GM18498 (cell line): ENCODE data around the gene RAP2A.
A peak's percentile ranks its signal among the peaks of the same experiment; 100 is the strongest.

Source experiments
- ATAC-seq: cut with Tn5 transposase; IDR thresholded peaks from one replicate; pipeline ENCODE4 v1.9.1; 2021; ENCODE audit warnings: mild to moderate bottlenecking, moderate library complexity; ENCODE audit not compliant: unreplicated experiment

Gene RAP2A

DNA sequence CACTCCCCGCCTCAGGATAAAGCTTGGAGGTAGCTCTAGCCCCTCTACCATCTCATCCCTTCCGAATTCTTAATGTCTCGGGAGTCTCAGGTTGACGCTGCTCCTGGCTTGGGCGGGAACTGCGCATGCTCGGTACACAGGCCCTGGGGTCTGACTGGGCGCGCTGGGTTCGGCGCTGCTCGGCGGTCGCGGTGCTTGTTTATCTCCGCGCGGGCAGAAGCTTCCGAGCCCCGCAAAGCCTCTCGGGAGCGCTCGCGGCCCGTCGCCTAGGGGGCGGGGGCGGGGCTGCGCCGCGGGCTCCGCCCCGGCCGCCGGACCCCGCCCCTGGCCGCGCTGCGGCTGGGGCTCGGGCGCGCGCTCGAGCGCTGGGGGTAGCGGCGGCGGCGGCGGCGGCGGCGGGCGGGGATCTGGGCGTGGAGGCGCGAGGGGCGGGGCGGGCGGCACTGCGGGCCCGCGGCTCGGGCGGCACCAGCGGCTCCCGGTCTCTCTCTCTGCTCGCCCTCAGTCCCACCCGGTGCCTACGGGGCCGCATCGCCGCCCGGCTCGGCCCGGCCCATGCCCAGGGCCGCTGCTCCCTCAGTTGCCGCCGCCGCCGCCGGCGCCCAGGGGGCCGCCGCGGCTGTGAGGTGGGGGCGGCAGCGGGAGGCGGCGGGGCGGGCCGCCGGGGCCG lies at the start of gene RAP2A:
Gene RAP2A, plus strand, starts transcription at position 443 of the 670 bp plus-strand sequence. CDS start 302 bp downstream, outside the sequence.
- ATAC-seq: peak; percentile 51

DNA sequence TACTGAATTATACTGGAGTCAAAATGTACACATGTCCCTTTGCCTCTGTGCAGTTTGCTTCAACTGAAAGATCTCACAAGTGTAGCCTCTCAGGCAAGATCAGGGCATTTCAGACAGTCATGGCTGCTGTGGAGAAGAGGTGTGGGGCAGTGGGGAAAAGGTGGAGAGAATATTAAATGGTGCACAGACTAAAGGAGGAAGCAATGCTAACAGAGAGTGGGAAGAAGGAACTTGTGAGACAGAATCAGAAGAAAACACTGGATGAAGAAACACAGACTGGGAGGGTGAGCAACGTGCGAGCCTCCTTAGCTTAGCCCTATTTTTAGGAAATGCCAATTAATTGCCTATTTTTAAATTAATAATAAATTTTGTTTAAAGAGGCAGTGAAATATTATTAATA lies 49.6 kb upstream of the RAP2A start:
- no peak for ATAC-seq

DNA sequence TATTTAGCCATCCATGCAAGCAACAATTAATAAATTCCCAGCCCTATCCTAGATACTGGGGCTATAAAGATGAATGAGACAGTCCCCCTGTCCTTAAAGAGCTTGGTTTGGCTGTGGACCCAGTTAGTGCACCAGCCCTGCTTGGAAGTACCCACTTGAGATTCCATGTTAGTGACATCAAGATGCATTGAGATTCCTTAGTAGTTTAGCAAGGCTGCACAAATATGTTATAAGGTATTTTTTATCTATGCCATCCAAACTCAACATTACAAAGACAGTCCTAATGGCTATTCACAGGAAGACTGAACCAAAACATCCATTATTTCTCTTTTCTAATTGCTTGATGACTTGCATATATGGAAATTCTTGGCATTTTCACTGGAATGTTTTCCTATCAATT lies 48.8 kb upstream of the RAP2A start:
- ATAC-seq: no peak

DNA sequence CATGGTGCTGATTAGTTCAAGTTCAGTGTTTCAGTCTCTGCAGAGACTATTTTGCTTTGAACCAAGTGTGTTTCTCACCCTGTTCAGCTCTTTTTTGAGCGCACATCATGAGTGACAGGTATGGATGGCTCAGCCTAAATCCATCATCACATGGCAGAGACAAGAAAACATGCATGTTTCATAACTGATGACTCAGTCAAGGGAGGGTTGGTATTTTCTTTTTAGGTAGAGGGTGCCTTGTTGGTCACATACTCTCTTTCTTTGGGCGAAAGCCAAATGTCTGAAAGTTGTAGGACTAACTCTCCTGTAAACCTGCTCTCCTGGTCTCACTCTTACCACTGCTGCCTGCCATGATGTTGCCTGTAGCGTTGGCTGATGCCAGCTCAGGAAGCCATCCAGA lies 48.1 kb upstream of the RAP2A start:
- no peak for ATAC-seq

DNA sequence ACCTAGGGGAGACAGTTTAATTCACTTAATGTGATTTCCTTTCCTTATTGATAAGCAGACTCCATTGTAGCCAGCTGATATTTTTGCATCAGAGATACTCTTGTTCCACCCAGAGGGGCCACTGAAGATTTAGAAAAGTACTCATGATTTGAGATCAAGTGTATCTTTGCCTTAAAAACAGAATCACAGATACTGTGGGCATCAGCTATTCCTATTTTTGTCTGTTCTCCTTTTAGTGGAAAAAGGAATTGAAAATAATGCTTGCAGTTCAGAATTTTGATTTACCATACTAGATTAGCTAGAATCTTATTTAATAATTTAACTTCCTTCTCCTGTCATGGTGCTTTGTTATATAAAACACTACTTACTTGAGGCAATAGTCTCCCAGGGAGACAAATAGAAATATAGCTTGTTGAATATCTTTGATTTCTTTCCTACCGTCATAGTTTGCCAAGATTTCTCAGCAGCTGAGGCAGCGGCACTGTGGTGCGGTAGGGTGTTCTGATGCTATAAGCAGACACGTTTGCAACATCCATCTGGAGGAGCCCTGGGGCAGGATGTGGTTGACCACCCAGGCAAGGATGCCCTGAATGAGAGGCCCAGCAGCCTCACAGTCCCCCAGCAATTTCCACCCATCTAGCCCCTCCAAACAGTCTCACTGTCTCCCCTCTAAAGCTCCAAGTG lies 47.0 kb upstream of the RAP2A start:
- ATAC-seq: peak; percentile 44

DNA sequence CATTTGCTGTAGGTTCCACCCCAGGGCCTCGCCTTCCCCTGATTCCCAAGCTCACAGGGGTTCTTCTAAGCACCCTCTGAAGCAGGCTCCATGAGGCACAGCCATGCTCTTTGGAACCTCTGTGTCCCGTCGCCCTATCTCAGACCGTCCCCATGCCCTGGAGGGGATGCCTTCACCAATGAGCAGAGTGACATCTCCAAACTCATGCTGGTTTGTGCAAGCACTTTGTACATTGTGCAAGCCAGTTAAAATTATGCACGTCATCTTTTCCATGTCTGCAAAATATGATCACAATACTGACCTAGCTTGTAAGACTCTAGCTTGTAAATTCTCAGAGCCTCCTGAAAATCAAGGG lies 46.5 kb upstream of the RAP2A start:
- ATAC-seq: peak; percentile 17

DNA sequence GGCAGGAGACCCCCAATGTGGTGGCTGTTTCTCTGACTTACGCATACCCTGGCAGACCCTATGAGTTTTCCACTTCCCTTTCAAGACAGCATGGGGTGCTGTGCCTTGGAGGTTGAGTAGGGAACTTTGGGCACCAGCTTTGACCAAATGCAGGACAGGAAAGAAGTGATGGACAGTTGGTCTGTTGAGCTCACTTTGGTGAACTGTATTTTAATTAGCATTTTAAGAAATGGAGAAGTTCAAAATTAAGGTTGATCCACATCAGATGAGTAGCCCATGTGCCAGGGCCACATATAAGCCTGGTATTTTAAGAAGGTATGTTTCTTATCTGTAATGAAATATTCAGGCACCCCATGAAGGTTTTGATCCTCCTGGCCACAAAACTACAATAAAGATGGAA lies 46.1 kb upstream of the RAP2A start:
- ATAC-seq: no peak

DNA sequence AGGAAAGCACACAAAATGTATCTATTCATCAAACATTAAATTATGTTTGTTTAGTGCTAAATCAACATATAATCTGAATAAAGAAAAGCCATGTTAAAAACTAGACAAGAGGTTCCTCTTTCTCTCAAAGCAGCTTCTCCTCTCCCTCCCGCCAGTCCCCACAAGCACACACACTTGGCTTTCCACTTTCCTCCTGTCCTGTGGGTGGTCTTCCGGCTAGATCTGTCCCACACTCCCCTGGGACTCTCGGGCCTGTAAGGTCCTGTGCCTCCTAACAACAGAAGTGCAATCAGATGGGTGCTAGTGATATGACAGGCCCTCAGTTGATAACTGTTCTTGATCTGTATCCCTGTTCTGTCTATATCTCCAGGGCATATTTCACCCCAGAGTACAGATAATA lies 45.6 kb upstream of the RAP2A start:
- ATAC-seq: no peak

DNA sequence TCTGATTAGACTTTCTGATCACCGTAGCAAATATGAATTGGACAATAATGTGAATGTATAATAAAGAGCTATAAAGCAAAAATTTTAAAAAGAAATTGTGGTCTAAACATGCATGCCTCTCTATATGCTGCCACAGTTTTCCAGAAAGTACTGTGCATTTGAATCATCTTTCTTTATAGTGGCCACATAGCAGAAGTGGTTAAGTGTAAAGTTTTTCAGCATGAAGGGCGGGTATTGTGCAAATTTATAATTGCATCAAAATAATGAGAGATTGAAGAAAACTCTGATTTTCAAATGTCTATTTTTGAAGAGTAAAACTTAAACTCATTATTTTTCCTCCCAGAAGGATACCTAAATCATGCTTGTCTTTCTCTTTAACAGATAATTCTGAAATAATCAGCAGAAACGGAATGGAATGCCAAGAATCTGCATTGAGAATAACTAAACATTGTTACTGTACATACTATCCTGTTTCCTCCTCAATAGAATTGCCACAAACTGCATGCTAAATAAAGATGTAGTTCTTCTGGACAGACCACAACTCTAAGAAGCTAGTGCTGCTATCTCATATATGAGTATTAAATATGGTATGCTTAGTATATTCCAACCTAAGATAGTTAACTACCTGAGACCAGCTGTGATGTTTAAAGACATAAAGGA lies 42.9 kb upstream of the RAP2A start:
- ATAC-seq: no peak

DNA sequence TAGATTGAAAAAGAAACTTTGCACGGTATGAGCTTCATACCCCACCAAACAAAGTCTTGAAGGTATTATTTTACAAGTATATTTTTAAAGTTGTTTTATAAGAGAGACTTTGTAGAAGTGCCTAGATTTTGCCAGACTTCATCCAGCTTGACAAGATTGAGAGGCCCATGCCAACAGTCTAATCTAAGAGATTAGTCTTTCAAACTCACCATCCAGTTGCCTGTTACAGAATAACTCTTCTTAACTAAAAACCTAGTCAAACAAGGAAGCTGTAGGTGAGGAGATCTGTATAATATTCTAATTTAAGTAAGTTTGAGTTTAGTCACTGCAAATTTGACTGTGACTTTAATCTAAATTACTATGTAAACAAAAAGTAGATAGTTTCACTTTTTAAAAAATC lies 41.9 kb upstream of the RAP2A start:
- ATAC-seq: no peak

DNA sequence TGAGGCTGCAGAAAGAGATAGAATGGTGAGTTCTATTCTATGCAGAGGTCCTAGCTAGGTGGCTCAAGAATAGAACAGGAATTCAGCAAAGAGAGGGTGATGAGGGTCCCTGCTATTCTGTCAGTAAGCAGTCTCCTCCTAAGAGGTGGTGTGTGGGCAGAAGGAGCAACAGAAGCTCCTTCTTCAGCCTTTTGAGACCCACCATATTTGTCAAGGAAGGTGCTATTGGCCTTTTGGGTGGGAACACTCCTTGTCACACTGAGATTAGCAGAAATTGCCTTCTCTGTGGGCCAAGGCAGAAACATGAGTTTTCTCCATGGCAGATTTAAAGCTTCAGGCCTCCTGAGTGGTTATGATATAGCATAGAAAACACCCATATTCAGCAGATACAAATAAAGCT lies 39.4 kb upstream of the RAP2A start:
- no peak for ATAC-seq

DNA sequence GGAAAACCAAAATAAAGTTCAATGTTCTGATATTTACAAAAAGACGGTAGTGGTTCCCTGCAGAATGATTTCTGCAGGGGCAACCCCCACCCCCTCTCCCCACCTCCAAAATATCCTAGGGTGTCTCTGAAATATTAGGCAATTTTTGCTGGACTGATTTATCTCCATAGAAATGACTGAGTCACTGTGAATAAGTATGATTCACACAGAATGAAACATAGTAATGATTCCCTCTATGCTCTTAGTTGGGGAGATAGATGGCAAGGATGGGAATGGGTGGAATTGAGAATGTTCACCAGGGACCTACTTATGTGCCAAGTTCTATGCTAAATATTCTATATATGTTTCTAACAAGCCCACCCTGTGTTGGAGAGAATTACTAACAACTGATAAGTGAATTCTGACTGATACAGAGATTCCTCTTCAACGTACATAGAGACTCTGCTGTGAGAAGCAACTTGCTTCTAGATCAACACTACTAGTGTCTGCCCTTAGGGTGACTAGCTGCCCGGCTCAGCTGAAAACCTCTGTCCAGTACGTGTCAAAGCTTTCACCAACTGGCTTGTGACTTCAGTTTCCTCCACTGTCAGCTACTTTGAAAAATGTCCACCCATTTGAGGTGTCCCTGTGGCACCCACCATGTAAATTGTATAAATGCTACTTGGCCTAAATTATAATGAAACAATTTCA lies 38.4 kb upstream of the RAP2A start:
- ATAC-seq: no peak

DNA sequence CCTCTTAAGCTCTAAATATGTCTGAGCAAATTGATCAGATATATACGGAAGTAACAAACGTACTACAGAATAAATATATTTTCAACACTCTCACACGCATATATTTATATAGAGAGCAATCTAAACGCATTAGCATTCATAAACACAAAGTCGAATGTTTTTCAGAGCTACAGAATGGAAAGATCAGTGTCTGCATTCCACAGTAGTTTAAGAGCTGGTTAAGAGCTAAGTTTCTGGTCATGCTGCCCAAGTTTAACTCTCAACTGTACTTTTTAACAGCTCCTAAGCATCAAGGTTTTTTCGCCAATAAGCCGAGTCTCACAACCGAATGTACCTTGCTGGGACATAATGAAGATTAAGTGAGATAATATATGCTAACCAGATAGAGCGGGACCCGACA lies 36.7 kb upstream of the RAP2A start:
- no peak for ATAC-seq

DNA sequence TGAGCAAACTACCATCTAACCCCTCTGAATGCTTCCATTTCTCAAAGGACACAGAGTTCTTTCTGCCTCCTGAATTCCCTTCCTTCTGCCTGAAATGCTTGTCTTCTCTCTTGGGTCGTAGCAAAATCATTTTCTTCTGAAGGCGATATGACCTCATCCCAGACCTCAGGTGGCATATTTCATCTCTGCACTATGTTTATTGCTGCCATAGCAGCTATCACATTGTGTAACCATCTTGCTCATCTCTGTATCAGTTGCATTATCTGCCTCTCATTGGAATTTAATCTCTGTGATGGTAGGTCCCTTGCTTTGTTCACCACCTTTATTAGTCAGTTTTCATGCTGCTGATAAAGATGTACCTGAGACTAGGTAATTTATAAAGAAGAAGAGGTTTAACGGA lies 32.5 kb upstream of the RAP2A start:
- ATAC-seq: no peak

DNA sequence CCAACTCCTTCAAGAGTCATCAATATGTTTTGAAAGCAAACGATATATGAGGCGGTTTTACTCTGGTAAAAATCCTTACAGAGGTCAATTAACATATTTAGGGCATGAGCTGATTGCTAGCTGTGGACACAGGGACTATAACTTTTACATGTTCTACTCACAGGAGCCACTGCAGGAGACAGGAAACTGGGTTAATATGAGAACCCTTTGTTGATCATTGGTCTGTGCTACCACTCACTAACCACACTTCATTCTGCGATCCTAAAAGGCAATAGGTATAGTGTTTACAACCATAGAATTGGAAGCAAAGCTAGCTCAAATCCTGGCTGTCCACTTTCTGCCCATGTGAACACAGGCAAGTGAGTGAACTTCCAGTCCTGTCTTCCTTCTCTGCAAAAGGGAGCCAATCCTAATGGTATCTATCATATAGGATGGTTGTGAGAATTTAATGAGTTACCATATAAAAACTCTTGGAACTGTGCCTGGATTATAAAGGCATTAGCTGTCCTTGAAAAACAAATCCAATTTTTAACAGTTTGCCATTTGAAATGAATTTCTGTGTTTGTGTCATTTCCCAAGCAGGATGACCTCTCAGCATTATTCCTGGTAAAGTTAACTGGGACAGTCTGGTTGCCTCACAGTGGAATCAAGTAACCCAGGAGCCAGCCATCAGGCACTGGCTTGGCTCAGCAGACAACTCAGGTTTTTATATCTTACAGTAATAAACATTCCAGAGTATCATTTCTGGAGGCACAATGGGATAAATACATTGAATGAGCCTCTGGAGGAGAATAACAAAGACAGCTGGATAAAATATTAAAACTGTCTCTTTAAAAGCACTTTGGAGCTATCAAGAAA lies 29.8 kb upstream of the RAP2A start:
- no peak for ATAC-seq

DNA sequence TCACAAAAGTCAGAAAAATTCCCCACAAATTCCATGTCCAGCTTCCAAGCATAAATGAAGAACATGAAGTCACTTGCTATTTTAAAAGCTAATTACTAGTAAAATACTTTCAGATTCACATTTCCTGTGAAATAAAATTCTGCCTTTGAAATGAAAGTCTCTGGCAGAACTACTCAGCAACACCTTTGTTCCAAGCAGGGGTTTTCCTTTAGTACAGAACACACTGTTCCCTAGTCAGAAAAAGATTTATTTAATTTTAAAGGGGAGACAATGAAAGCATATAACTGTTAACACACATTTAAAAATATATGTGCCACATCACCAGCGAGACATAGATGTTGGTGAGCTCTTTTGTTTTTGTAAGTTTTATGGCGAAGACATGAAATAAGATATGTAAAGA lies 26.4 kb upstream of the RAP2A start:
- no peak for ATAC-seq

DNA sequence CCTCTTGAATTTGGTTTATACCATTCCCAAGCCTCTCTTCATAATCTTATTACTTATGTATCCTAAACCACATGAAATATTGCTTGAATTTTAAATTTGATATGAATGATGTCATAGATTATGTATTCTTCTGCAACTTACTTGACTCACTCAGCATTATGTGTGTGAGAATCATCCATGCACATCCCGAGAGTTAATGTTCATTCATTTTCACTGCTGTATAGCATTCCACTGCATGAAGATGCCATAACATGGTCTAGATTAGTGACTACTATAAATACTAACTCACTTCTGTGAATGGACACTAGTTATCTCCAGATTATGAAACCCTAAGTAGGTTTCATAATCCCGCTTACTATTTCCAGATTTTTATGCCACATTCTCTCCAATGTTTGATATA lies 25.0 kb upstream of the RAP2A start:
- ATAC-seq: no peak

DNA sequence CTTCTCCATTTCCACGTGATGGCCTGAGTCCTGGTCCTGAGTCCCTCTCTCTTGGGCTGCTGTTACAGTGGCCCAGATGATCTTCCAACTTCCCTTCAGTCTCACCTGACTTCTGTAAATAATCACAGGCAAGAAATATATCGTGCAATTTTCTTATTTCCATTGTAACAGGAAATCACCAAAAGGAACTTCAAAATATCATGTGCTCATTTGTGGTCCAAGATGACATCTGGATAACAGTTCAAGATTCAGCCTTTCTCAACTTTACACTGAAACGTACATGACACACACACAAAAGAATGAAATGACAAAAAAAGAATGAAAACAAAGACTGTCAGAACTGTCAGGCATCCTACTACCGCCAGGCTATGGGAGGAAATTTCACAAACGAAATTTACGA lies 22.0 kb upstream of the RAP2A start:
- no peak for ATAC-seq

DNA sequence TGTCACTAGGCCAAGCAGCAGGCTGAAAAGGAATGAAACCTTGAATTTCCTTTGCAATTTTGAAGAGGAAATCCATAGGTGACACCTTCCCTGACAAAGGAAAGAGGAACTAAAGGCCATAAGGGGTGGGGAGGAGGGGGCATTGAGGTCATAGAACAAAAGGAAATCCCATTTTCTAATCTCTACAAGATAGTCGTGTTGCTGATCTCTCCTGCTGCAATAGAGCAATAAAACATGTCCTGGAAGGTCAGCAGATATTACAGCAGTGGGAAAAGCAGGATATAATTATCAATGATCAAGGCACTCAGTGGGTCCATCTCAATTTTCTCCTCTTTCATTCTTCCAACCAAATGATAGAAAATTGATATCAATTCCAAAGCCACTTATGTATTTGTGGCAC lies 20.3 kb upstream of the RAP2A start:
- no peak for ATAC-seq

DNA sequence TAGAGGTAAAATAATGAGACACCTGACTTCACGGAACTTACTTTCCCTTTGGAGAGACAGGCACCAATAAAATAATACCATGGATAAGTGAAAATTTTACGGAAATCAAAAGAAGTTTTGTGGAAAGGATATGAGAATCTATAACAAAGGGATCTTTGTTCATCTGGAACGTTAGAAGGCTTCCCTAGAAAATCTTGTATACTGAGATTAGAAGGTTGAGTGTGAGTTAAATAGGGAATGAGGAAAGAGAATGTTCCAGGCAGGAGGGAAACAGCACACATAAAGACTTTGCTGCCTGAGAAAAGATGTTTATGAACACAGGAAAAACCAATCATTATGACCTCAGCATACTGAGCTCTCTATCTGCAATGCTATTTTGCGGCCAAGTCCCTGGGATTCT lies 19.6 kb upstream of the RAP2A start:
- no peak for ATAC-seq

DNA sequence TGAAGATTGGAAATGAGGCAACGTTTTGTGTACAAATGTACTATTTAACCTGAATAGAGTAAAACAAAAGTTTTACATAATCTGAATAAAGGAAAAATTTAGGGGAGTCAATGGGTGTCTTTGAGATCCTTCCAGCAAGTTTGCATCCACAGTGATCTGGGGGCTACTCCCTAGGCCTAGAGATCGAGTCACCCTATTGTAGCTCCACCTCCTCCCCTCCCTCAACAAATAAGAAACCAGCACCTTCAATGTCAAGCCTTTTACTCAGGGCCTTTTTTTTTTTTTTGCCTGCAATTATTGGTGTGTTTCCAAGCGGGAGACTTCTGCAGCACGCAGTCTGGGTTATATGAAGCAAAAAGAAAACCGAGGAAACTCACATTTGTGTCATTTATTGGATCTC lies 16.3 kb upstream of the RAP2A start:
- no peak for ATAC-seq
